HG02884 (cell line): Measurements from ENCODE around the gene ERH.
"Not testable (repeated sequence)": the region's sequence is repeated elsewhere in the genome, so short reads cannot be mapped to it uniquely, and the experiment has no call there.

Source experiments
- ATAC-seq: cut with Tn5 transposase; IDR thresholded peaks from one replicate; pipeline ENCODE4 v1.9.1; 2021; ENCODE audit warnings: mild to moderate bottlenecking, moderate library complexity; ENCODE audit not compliant: unreplicated experiment

Gene ERH

GRCh38 chr14:69398053-69398817, at the start of gene ERH, which contains the start of gene SLC39A9:
Gene ERH (minus strand): TSS chr14:69398299. CDS start chr14:69398233, 66 bp downstream.
Gene SLC39A9 (plus strand): TSS chr14:69398692. CDS start chr14:69399370, 678 bp downstream.
- ATAC-seq, result peak; percentile 86

- no peak for ATAC-seq
These were observed 45.3 kb upstream of the ERH start for GRCh38 chr14:69443296-69443805.

GRCh38 chr14:69441948-69442347, 43.8 kb upstream of the ERH start:
- ATAC-seq, result peak; percentile 52

- ATAC-seq, result no peak
These were observed 41.6 kb upstream of the ERH start for GRCh38 chr14:69439521-69440270.

- ATAC-seq, result no peak
These were observed 34.3 kb upstream of the ERH start for GRCh38 chr14:69432364-69432763.

- ATAC-seq, result no peak
These were observed 32.3 kb upstream of the ERH start for GRCh38 chr14:69430306-69430939.

- ATAC-seq, result no peak
These were observed 31.5 kb upstream of the ERH start for GRCh38 chr14:69429643-69430042.

- ATAC-seq, result no peak
These were observed 30.3 kb upstream of the ERH start for GRCh38 chr14:69428289-69428998.

GRCh38 chr14:69427596-69427995, 29.5 kb upstream of the ERH start:
- ATAC-seq, result no peak

- no peak for ATAC-seq
These were observed 26.2 kb upstream of the ERH start for GRCh38 chr14:69424149-69424923.

- no peak for ATAC-seq
These were observed 25.2 kb upstream of the ERH start for GRCh38 chr14:69423279-69423678.

GRCh38 chr14:69416087-69416486, 18.0 kb upstream of the ERH start:
- ATAC-seq, result not testable (repeated sequence)

GRCh38 chr14:69413483-69413882, 15.4 kb upstream of the ERH start:
- no peak for ATAC-seq

GRCh38 chr14:69408331-69408960, 10.3 kb upstream of the ERH start:
- ATAC-seq, result no peak

- no peak for ATAC-seq
These were observed 7.7 kb upstream of the ERH start for GRCh38 chr14:69405762-69406161.

GRCh38 chr14:69404883-69405282, 6.8 kb upstream of the ERH start:
- ATAC-seq, result no peak

GRCh38 chr14:69404478-69404877, 6.4 kb upstream of the ERH start:
- no peak for ATAC-seq

GRCh38 chr14:69401841-69402240, 3.7 kb upstream of the ERH start:
- no peak for ATAC-seq

GRCh38 chr14:69400154-69400553, 2.1 kb upstream of the ERH start:
- no peak for ATAC-seq

- no peak for ATAC-seq
These were observed 1.7 kb upstream of the ERH start for GRCh38 chr14:69399750-69400149.
